Tongue (tissue), 2 donors: ENCODE results near the gene FAM171A1. TPM values are rescaled to one million over a fixed set of nuclear protein-coding genes. Genes with fewer than 3 reads are reported as not detected.
"Not testable (repeated sequence)": the region's sequence is repeated elsewhere in the genome, so short reads cannot be mapped to it uniquely, and the experiment has no call there.

Experiments
- DNase-seq: peaks from one replicate; pipeline ENCODE4 v3.0.0-alpha.2; 2015
- total RNA-seq: library from RNA; depleted of rRNA; stranded (reverse); fragments of >200 nt; gene quantifications from one replicate; pipeline ENCODE4 v1.2.3, GENCODE V29; 2014

The FAM171A1 gene
- total RNA-seq, 1 donor from 2014 or later, result 15.4 TPM

GRCh38 chr10:15208221-15208620, 162.9 kb downstream of the FAM171A1 start:
- DNase-seq, result no peak

DNA sequence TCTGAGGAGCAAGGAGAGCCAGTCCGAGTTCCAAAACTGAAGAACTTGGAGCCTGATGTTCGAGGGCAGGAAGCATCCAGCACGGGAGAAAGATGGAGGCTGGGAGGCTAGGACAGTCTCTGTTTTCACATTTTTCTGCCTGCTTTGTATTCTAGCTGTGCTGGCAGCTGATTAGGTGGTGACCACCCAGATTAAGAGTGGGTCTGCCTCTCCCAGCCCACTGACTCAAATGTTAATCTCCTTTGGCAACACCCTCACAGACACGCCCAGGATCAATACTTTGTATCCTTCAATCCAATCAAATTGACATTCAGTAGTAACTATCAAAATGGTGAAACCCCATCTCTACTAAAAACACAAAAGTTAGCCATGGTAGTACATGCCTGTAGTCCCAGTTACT, 163.7 kb downstream of the FAM171A1 start:
- DNase-seq, result not testable (repeated sequence)

- DNase-seq, result no peak
These were observed 168.4 kb downstream of the FAM171A1 start for GRCh38 chr10:15202639-15203038.

DNA sequence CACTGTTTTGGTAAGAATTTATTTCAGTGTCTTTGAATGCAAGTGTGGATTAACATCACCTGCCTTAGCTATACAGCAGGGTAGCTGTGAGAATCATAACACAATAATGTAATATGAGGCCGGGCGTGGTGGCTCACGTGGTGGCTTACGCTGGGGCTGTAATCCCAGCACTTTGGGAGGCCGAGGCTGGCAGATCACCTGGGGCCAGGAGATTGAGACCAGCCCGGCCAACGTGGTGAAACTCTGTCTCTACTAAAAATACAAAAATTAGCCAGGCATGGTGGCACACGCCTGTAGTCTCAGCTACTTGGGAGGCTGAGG, 168.8 kb downstream of the FAM171A1 start:
- DNase-seq, result not testable (repeated sequence)

DNA sequence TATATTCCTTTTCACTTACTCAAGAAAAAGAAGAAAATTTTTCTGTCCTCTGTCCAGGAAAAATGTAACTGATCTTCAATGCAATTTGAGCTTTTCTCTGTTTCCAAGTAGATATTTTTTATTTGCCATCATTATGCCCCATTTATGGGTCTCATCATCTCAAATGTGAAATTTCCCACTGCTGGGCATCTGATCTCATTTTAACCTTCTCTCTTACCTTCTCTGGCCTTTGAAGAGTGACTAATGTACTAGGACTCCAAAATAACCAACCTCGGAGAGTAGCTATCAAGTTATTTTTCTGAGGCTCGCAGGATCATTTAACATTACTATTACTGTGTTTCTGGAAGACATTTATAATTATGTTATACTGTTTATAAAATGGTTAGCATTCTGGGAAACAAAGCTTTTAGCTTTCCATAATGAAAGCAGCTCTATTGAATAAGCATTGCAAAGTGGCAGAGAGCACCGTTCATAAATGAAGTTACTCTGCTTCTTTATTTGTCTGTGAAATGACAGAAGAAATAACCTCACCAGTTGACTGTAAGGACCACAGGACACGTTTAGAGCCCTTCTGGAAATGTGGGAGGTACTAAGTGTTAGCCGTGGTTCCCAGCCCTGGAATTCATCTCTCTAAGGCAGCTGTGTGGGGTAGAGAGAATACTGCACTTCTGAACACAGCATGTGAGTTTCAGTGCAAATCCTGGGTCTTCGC, 169.3 kb downstream of the FAM171A1 start:
- DNase-seq, result peak; percentile 15

DNA sequence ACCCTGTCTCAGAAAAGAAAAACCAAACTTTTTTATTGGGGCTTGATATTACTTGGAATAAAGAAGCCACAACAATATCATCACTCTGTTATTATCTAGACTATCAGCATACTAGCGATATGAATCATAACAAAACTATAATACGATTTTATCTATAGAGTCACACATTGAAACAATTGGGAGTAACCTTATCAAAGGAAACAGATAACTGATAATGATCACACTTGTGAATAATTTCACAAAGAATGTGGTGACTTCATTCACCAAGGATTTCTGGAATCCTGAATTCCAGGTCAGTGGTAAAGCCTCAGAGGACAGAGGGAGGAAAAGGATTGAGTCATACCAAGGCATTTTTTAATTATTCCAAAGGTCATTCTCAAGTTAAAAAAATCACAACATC, 170.5 kb downstream of the FAM171A1 start:
- DNase-seq, result no peak

DNA sequence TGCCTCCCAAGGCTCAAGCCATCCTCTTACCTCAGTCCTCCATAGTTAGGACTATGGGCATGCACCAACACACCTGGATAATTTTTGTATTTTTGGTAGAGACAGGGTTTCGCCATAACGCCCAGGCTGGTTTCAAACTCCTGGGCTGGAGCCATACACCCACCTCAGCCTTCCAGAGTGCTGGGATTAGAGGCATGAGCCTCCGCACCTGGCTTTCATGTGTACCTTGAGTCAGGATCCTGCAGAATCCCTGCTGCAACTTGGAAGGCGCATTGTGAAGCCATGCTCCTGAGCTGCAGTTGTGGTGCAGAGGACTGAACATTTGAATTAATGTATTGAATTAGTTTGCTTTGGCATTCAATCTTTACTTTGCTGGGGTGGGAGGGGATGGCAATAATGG, 173.2 kb downstream of the FAM171A1 start:
- DNase-seq, result no peak

- DNase-seq, result no peak
These were observed 173.8 kb downstream of the FAM171A1 start for GRCh38 chr10:15197276-15197675.

GRCh38 chr10:15196021-15196834, 174.9 kb downstream of the FAM171A1 start:
- DNase-seq, result no peak

DNA sequence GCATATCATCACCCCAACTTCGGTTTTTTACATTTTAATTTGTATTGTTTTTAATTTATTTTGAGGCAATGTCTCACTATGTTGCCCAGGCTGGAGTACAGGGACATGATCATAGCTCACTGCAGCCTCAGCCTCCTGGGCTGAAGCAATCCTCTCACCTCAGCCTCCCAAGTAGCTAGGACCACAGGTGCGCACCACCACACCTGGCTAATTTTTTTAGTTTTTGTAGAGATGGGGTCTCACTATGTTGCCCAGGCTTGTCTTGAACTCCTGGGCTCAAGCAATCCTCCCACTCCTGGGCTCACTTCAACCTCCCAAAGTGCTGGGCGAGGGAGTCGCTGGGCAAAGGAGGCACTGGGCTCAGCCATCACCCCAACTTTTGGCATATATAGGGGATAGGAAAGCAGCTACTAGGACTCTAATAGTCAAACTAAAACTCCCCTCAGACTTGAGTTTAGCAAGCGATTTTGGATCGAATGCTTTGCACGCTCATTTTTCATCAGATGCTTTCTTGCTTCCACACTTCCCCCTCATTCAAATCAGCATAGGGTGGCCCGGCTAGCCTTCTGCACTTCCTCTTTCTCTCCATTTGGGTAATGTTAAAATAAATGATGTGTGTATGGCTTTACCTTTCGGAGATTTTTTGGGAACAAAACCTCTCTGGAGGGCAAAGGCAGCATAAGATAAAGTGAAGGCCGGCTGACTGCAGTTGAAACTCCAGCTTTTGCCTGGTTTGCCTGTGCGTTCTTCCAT, 181.8 kb downstream of the FAM171A1 start:
- DNase-seq, result no peak

GRCh38 chr10:15188603-15189002, 182.5 kb downstream of the FAM171A1 start:
- DNase-seq, result no peak

- no peak for DNase-seq
These were observed 187.2 kb downstream of the FAM171A1 start for GRCh38 chr10:15183689-15184481.

DNA sequence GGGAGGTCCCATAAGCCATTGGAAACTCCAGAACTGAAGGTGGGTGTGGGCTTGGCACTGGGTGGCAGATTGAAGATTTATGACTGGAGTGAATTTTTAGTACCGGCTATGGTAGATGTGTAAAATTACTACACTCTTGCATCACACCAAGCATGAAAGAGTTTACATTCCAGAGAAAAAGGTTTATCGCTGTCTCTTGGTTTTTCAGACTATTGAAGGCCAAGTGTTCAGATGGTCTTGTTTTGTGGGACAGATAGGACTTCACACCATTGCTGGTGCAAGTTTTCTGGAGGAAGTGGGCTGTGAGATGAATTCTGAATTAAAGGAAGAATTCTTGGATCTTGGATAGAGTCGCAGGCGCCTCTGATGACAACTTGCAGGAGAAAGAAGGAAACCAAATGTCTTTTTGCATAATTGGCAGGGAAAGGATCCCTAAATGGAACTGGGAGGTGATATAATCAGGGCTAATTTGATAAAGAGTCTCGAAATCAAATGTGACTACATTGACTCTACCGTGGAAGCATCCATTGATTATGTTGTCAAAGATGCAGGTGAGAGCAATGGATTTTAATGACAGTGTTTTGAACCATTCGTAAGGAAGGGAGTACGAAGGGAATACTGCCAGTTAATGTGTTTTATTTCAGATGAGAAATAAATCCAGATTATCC, 188.4 kb downstream of the FAM171A1 start:
- DNase-seq, result no peak

DNA sequence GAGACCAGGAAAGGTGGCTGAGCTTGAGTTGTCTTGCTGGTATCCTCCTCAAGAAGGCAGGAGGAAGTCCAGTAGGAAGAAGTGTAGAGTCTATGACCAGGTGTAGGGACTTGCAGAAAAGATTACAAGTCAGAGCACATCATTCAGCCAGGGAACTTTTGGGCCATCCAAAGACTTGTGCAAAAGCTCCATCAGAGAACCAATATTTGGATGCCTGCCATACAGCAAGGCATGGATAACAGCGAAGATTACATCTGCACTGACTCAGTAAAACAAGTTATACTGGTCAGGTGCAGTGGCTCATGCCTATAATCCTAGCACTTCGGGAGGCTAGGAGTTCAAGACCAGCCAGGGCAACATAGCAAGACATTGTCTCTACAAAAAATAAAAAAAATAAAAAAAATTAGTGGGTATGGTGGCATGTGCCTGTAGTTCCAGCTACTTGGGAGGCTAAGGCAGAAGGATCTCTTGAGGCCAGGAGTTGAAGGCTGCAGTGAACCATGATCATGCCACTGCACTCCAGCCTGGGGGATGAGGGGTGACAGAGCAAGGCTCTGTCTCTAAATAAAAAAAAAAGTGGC, 189.4 kb downstream of the FAM171A1 start:
- no peak for DNase-seq

DNA sequence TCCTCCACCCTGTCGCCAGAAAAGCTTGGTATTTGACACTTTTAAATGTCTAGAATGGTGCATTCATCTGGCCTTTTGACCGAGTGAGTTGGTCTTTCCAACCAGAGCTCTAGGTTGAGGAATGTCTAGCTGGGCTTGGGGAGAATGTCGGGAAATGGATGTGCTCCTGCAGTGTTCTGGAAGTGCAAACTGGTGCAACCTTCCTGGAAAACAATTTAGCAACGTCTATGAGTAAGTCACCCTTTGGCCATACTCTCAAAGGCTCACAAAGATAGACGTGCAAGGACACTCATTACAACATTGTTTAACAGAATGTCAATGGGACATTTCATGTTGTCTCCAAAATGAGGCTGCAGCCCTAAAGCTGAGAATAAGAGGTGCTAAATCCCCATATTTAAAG, 190.4 kb downstream of the FAM171A1 start:
- no peak for DNase-seq

- no peak for DNase-seq
These were observed 194.8 kb downstream of the FAM171A1 start for GRCh38 chr10:15176269-15176668.

GRCh38 chr10:15175587-15175986, 195.5 kb downstream of the FAM171A1 start:
- no peak for DNase-seq

- DNase-seq, result no peak
These were observed 198.7 kb downstream of the FAM171A1 start for GRCh38 chr10:15172306-15172840.

DNA sequence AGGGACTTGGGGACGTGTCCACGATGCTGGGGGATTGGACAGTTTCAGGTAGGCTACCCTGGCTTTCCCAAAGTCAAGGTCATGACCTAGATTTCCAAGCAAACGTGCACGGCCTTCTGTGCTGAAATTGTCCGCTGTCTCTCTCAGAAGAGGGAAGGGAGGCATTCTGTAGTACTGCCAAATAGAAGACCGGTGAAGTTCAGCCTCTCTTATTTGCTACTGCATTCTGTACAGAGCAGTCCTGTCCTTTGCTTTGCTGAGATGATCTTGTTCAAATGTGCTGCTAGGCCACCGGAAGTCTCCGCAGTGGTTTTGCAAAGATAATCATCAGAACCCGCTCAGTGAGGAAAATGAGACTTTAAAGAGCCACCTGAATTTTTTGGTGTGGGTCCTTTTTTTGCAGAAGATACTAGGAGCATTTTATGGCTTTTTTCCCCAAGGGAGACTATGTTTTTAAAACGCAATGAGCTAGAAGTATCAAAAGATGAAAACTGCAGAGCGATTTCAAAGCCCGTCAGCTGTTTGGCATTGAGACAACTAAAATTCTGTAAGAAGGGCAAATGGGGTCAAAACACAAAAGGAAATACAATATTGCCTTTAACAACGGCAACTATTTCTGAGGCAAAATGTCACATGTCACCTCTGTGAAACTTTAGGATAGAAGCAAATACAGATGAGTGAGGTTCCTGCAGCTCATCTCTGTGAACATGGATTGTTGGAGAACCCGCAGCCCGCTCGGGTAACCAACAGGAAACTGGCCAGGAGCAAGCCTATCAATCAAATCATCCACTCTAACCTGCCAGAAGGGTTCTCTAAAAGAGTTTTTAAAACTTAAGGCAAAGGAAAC, 201.3 kb downstream of the FAM171A1 start:
- DNase-seq, result peak; percentile 44
